Spleen (tissue), 7 donors: ENCODE results near the gene KDF1.

Experiments used
- CTCF ChIP-seq, 11 experiments: fragments of 200-600 bp in 7 of 11; fragments of 450-650 bp in 4 of 11; sonication (generic) in 4 of 11; IDR thresholded peaks in 8 of 11; conservative IDR thresholded peaks in 3 of 11; 1 replicate in 7 of 11; 2 replicates in 4 of 11; pipeline versions ENCODE4 v1.4.0 to v1.8.0; 2016 to 2021; ENCODE audit warnings: antibody characterized with exemption in 11 of 11, inconsistent platforms in 4 of 11, mild to moderate bottlenecking in 1 of 11
- POLR2A ChIP-seq, 3 donors: fragments of 450-650 bp; IDR thresholded peaks; one replicate each; pipeline ENCODE4 v1.5.1; 2017; ENCODE audit warnings: antibody characterized with exemption in 3 of 3, mild to moderate bottlenecking in 1 of 3
- POLR2AphosphoS5 ChIP-seq, 3 donors: sonication (generic); formaldehyde crosslinking; IDR thresholded peaks; one replicate each; pipeline ENCODE4 v1.5.1; 2017; ENCODE audit warnings: antibody characterized with exemption in 3 of 3
- donor health status: DM: no; HTN: no; CAD: no; lungs with moderate emphysema.
- donor health status: DM: no; HTN: no; CAD: no.
- donor health status: DM: no; HTN: no; CAD: no.

- TF ChIP-seq CTCF (IDR thresholded peaks at IDR 0.05 in 8 of 11, conservative IDR thresholded peaks at IDR 0.05 in 3 of 11) (no peak), POLR2A (IDR thresholded peaks at IDR 0.05) (no peak), POLR2AphosphoS5 (IDR thresholded peaks at IDR 0.05) (no peak)
Observed at GRCh38 chr1:26984291-26984690, 24.0 kb upstream of the KDF1 start.
